Measurements from ENCODE around the gene ST3GAL4. TPM values are rescaled to one million over a fixed set of nuclear protein-coding genes. Genes with fewer than 3 reads are reported as not detected.

Gene ST3GAL4
- total and polyA plus RNA-seq, 10 of the 15 experiments (the other 5 are each of a cell fraction or from before 2014, with no cell fraction given): 3.8 to 8.1 (median 6.5) TPM; not detected in 2

GRCh38 chr11:126419801-126420697, 64.6 kb downstream of the ST3GAL4 start (continued):
- TF ChIP-seq SPI1 (IDR thresholded peaks at IDR 0.05; ENCODE audit: borderline replicate concordance, insufficient read depth, low read depth, low read length) (peak; percentile 95), STAT1 (conservative IDR thresholded peaks at IDR 0.05) (no peak), SMC3 (IDR thresholded peaks at IDR 0.05; ENCODE audit: borderline replicate concordance, low read length) (no peak), CBX5 (IDR thresholded peaks at IDR 0.05; ENCODE audit: low read depth) (0 out of 2 replicates have a peak, but pooled peaks have one; percentile 35), REST (IDR thresholded peaks at IDR 0.05; ENCODE audit: low read depth, low read length) (no peak), TBL1XR1 (IDR thresholded peaks at IDR 0.05; ENCODE audit: low read depth, low read length) (no peak), HDGF (IDR thresholded peaks at IDR 0.05) (no peak), BHLHE40 (IDR thresholded peaks at IDR 0.05; ENCODE audit: borderline replicate concordance in 1 of 2, low read depth in 2 of 2, low read length in 1 of 2) (no peak), TAF1 (IDR thresholded peaks at IDR 0.05; ENCODE audit: borderline replicate concordance, low read depth, low read length) (no peak), SIX5 (IDR thresholded peaks at IDR 0.05; ENCODE audit: low read depth, low read length, severe bottlenecking) (no peak), POU2F2 (IDR thresholded peaks at IDR 0.05; ENCODE audit: borderline replicate concordance, low read depth, low read length) (no peak), POLR2A (IDR thresholded peaks at IDR 0.05; ENCODE audit: low read depth, low read length) (no peak), TCF12 (IDR thresholded peaks at IDR 0.05; ENCODE audit: low read depth, low read length) (no peak), EED (IDR thresholded peaks at IDR 0.05; ENCODE audit: low read depth) (no peak), FOXM1 (IDR thresholded peaks at IDR 0.05; ENCODE audit: low read depth, low read length) (0 out of 2 replicates have a peak, but pooled peaks have one; percentile 23), ZNF274 (IDR thresholded peaks at IDR 0.05; ENCODE audit: insufficient read depth, insufficient read length) (no peak), YY1 (IDR thresholded peaks at IDR 0.05; ENCODE audit: low read depth, low read length) (peak; percentile 51)
- TF ChIP-seq, protein P1, sequence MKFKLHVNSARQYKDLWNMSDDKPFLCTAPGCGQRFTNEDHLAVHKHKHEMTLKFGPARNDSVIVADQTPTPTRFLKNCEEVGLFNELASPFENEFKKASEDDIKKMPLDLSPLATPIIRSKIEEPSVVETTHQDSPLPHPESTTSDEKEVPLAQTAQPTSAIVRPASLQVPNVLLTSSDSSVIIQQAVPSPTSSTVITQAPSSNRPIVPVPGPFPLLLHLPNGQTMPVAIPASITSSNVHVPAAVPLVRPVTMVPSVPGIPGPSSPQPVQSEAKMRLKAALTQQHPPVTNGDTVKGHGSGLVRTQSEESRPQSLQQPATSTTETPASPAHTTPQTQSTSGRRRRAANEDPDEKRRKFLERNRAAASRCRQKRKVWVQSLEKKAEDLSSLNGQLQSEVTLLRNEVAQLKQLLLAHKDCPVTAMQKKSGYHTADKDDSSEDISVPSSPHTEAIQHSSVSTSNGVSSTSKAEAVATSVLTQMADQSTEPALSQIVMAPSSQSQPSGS (IDR thresholded peaks at IDR 0.05; ENCODE audit: low read length): peak; percentile 37; the same call in 1 of the 2 replicates
- TF ChIP-seq, protein P2, sequence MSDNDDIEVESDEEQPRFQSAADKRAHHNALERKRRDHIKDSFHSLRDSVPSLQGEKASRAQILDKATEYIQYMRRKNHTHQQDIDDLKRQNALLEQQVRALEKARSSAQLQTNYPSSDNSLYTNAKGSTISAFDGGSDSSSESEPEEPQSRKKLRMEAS (IDR thresholded peaks at IDR 0.05; ENCODE audit: low read depth, low read length): no peak
- TF ChIP-seq, protein P3, sequence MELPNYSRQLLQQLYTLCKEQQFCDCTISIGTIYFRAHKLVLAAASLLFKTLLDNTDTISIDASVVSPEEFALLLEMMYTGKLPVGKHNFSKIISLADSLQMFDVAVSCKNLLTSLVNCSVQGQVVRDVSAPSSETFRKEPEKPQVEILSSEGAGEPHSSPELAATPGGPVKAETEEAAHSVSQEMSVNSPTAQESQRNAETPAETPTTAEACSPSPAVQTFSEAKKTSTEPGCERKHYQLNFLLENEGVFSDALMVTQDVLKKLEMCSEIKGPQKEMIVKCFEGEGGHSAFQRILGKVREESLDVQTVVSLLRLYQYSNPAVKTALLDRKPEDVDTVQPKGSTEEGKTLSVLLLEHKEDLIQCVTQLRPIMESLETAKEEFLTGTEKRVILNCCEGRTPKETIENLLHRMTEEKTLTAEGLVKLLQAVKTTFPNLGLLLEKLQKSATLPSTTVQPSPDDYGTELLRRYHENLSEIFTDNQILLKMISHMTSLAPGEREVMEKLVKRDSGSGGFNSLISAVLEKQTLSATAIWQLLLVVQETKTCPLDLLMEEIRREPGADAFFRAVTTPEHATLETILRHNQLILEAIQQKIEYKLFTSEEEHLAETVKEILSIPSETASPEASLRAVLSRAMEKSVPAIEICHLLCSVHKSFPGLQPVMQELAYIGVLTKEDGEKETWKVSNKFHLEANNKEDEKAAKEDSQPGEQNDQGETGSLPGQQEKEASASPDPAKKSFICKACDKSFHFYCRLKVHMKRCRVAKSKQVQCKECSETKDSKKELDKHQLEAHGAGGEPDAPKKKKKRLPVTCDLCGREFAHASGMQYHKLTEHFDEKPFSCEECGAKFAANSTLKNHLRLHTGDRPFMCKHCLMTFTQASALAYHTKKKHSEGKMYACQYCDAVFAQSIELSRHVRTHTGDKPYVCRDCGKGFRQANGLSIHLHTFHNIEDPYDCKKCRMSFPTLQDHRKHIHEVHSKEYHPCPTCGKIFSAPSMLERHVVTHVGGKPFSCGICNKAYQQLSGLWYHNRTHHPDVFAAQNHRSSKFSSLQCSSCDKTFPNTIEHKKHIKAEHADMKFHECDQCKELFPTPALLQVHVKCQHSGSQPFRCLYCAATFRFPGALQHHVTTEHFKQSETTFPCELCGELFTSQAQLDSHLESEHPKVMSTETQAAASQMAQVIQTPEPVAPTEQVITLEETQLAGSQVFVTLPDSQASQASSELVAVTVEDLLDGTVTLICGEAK (IDR thresholded peaks at IDR 0.05; ENCODE audit: borderline replicate concordance): no peak

Measured in GM12878 (cell line).